ENCODE measurements around the gene EIF4H. TPM values are rescaled to one million over a fixed set of nuclear protein-coding genes. Genes with fewer than 3 reads are reported as not detected.
"Not testable (repeated sequence)": the region's sequence is repeated elsewhere in the genome, so short reads cannot be mapped to it uniquely, and the experiment has no call there.

The EIF4H gene
- total RNA-seq, 1 experiment from 2014 or later, result 339 TPM

GRCh38 chr7:74164985-74165456 is 9.1 kb upstream of the EIF4H start:
- Histone ChIP-seq H3K9me3 (ENCODE audit: low read length) (no peaks in the 10 kb centered on the region), H3K4me3 (ENCODE audit: low read length) (no peak overlapping the region), H2AFZ (ENCODE audit: low read length) (no peak overlapping the region), H3K9me2 (replicated peaks; ENCODE audit: low read length) (no peaks in the 10 kb centered on the region), H3K9ac (ENCODE audit: low read length) (no peak overlapping the region), H3F3A (ENCODE audit: low read length, unreplicated experiment) (no peaks in the 10 kb centered on the region), H4K20me1 (ENCODE audit: low read length) (no peaks in the 10 kb centered on the region), H3K36me3 (ENCODE audit: low read depth, low read length) (no peaks in the 10 kb centered on the region), H3K27me3 (ENCODE audit: low read length) (no peaks in the 10 kb centered on the region), H3K4me2 (ENCODE audit: low read length) (no peak overlapping the region), H3K4me1 (ENCODE audit: insufficient read depth, low read length) (no peaks in the 10 kb centered on the region), H3K79me2 (ENCODE audit: low read length) (no peaks in the 10 kb centered on the region), H3K27ac (ENCODE audit: low read length) (no peak overlapping the region)
- POLR2A ChIA-PET (ENCODE audit: unreplicated experiment), result no interaction called here
- peak; percentile 27 for DNase-seq
- no TSS peak for BruUV-seq (replicated peaks)
- CTCF ChIA-PET, result no interaction called here
- TF ChIP-seq EZH2 (IDR thresholded peaks at IDR 0.05; ENCODE audit: low read length, unreplicated experiment) (no peak), EZH2phosphoT487 (IDR thresholded peaks at IDR 0.05; ENCODE audit: borderline replicate concordance, low read length) (no peak), CTCF (conservative IDR thresholded peaks at IDR 0.05; ENCODE audit: low read depth, low read length) (peak; percentile 51)
- intact Hi-C loops (cut with micrococcal nuclease), result no loop called here
- no peak for ATAC-seq

- Histone ChIP-seq H3K4me1 (ENCODE audit: insufficient read depth, low read length) (no peaks in the 10 kb centered on the region), H3K27me3 (ENCODE audit: low read length) (no peaks in the 10 kb centered on the region), H3K4me2 (ENCODE audit: low read length) (no peak overlapping the region), H3K79me2 (ENCODE audit: low read length) (no peaks in the 10 kb centered on the region), H3K9me2 (replicated peaks; ENCODE audit: low read length) (no peaks in the 10 kb centered on the region), H4K20me1 (ENCODE audit: low read length) (no peaks in the 10 kb centered on the region), H3K36me3 (ENCODE audit: low read depth, low read length) (no peaks in the 10 kb centered on the region), H3F3A (ENCODE audit: low read length, unreplicated experiment) (no peaks in the 10 kb centered on the region), H2AFZ (ENCODE audit: low read length) (no peak overlapping the region), H3K9ac (ENCODE audit: low read length) (no peak overlapping the region), H3K4me3 (ENCODE audit: low read length) (no peak overlapping the region), H3K27ac (ENCODE audit: low read length) (no peak overlapping the region), H3K9me3 (ENCODE audit: low read length) (no peaks in the 10 kb centered on the region)
- intact Hi-C loops (cut with micrococcal nuclease), result no loop called here
- DNase-seq (no peak), ATAC-seq (no peak)
- TF ChIP-seq EZH2phosphoT487 (IDR thresholded peaks at IDR 0.05; ENCODE audit: borderline replicate concordance, low read length), result no peak
- BruUV-seq (replicated peaks), result no TSS peak
- ChIA-PET CTCF (no interaction called here), POLR2A (ENCODE audit: unreplicated experiment) (no interaction called here)
These were observed 8.1 kb upstream of the EIF4H start for GRCh38 chr7:74165867-74166593.

- POLR2A ChIA-PET (ENCODE audit: unreplicated experiment); H3K79me2 ChIP-seq (ENCODE audit: low read length); CTCF ChIA-PET: not testable (repeated sequence)
These were observed 6.8 kb upstream of the EIF4H start for GRCh38 chr7:74167324-74167723.

More at GRCh38 chr7:74167324-74167723, 6.8 kb upstream of the EIF4H start:
- H3K9me2 ChIP-seq (replicated peaks; ENCODE audit: low read length); intact Hi-C loops (cut with micrococcal nuclease); H3K9ac ChIP-seq (ENCODE audit: low read length); H3K9me3 ChIP-seq (ENCODE audit: low read length); H4K20me1 ChIP-seq (ENCODE audit: low read length); H3K4me2 ChIP-seq (ENCODE audit: low read length); H2AFZ ChIP-seq (ENCODE audit: low read length); H3F3A ChIP-seq (ENCODE audit: low read length, unreplicated experiment); H3K4me1 ChIP-seq (ENCODE audit: insufficient read depth, low read length); H3K36me3 ChIP-seq (ENCODE audit: low read depth, low read length); DNase-seq; BruUV-seq (replicated peaks); H3K27ac ChIP-seq (ENCODE audit: low read length); H3K27me3 ChIP-seq (ENCODE audit: low read length); ATAC-seq; H3K4me3 ChIP-seq (ENCODE audit: low read length): not testable (repeated sequence)

Measured in PC-3 (cell line).